ENCODE measurements around the gene ZNF142.

The ZNF142 gene

GRCh38 chr2:218659258-218659987, at the start of gene ZNF142, which contains the start of gene BCS1L:
TSS of gene ZNF142 (minus strand) at chr2:218659623. CDS start at chr2:218656429, 3,194 bp downstream.
TSS of gene BCS1L (plus strand) at chr2:218659683. CDS start at chr2:218660988, 1,305 bp downstream.
- peak; percentile 95 for DNase-seq (ENCODE audit: low read depth, low spot score)

DNA sequence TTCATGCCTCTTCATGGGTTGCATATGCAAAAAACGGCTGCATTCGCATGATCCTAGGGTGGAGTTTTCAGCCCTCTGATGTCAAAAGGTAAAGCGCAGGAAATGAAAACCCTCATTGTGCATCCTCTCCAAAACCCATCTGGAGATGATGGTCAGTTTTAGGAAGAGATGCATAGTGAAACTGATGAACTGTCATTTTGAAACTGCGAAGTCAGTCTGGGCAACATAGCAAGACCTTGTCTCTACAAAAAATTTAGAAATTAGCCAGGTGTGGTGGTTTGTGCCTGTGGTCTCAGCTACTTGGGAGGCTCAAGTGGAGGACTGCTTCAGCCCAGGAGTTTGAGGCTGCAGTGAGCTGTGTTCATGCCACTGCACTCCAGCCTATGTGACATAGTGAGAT, 48.7 kb upstream of the ZNF142 start:
- DNase-seq (ENCODE audit: low read depth, low spot score): no peak

DNA sequence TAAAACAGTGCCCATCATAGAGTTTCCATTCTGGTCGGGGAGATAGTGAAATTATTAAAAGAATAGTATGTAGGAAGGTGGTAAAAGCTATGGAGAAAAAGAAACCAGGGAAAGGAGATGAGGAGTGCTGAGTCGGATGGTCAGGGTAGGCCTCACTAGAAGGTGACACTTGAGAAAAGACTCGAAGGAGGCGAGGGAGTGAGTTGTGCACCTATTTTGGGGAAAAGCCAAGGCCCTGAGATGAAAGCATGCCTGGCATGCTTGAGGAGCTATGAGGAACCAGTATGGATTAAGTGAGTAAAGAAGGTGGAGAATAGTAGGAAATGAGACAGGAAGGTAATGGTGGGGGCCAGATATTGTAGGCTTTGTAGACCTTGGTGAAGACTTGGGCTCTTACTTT, 43.9 kb upstream of the ZNF142 start:
- no peak for DNase-seq (ENCODE audit: low read depth, low spot score)

DNA sequence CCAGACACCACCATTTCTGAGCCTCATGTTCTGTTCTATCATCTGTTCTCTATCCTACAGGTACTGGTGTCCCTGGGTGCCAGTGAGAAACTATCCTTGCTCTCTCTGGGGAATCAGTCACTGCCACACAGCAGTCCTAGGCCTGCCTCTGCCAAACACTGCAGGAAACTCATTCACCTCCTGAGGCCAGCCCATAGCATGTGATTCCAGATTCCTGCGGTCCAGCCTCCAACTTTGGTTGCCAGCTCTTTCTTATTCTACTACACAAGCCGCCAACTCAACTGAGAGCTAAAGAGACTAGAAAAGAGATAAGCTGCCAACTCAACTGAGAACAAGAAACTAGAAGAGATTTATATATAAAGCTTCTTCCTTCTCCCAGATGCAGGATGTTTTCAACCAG, 42.4 kb upstream of the ZNF142 start:
- DNase-seq (ENCODE audit: low read depth, low spot score): peak; percentile 38

GRCh38 chr2:218698885-218699284, 39.5 kb upstream of the ZNF142 start:
- DNase-seq (ENCODE audit: low read depth, low spot score): no peak

DNA sequence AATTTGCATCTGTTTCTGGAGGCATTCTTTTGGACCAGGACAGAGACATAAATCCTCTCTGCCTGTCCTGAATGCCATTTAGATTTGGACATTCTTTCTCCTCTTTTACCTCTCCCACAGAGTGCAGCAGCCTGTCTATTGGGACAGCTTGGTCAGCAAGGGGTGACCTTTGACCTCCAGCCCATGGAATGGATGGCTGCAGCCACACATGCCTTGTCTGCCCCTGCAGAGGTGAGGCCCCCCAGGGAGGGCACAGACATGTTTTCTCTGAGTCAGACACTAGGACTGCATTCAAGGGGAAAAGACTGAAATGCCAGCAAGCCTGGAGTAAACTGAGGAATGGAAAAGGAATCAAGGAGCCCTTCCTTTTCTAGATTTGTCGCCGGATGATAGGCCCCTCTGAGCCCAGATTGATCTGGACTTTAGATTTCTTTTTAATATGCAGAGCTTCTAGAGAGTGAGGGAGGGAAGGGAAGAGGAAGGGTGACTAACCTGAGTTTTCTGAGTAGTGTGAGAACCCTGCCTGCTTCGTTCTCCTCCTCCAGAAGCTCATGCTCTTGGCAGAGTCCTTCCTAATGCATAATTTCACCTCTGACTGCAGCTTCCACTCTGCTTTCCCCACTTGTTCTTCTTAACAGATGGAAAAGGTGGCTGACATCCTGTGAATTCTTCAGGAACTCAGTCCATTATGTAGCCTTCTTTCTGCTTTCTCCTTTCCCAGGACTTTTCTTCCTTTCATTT, 35.2 kb upstream of the ZNF142 start:
- DNase-seq (ENCODE audit: low read depth, low spot score): peak; percentile 35

DNA sequence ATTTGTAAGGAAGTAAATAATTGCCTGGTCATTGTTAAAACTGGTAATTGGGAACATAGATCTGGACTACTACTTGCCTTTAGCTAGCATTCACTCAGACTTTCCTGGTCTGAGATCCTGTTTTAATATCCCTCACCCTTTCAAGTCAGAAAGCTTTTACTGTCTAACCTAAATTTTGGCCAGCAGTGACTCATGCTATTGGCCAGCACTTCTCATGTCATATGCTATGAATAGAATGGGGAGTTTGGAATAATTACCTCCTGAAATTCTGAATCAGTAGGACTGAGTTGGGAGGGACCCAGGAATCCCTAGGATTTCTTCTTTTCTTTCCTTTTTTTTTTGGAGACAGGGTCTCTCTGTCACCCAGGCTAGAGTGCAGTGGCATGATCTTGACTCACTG, 31.8 kb upstream of the ZNF142 start:
- peak; percentile 52 for DNase-seq (ENCODE audit: low read depth, low spot score)

GRCh38 chr2:218687400-218688060, 28.1 kb upstream of the ZNF142 start:
- DNase-seq (ENCODE audit: low read depth, low spot score): peak; percentile 87

GRCh38 chr2:218680061-218680460, 20.6 kb upstream of the ZNF142 start:
- no peak for DNase-seq (ENCODE audit: low read depth, low spot score)

DNA sequence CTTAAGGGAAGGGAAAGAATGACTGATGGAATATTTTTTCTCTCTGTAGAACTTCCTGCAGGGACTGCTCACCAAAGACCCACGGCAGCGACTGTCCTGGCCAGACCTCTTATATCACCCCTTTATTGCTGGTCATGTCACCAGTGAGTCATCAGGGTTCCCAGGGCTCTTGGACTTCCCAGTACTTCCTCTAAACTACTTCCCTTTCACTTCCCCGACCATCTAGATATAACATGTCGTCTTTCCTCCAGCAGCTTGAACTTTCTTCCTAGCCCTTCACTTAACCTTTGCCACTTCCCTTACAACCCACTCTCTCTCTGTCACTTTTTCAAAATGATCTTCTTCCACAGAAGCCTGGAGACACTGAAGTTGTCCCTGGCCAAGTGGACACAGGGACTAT, 19.7 kb upstream of the ZNF142 start:
- no peak for DNase-seq (ENCODE audit: low read depth, low spot score)

DNA sequence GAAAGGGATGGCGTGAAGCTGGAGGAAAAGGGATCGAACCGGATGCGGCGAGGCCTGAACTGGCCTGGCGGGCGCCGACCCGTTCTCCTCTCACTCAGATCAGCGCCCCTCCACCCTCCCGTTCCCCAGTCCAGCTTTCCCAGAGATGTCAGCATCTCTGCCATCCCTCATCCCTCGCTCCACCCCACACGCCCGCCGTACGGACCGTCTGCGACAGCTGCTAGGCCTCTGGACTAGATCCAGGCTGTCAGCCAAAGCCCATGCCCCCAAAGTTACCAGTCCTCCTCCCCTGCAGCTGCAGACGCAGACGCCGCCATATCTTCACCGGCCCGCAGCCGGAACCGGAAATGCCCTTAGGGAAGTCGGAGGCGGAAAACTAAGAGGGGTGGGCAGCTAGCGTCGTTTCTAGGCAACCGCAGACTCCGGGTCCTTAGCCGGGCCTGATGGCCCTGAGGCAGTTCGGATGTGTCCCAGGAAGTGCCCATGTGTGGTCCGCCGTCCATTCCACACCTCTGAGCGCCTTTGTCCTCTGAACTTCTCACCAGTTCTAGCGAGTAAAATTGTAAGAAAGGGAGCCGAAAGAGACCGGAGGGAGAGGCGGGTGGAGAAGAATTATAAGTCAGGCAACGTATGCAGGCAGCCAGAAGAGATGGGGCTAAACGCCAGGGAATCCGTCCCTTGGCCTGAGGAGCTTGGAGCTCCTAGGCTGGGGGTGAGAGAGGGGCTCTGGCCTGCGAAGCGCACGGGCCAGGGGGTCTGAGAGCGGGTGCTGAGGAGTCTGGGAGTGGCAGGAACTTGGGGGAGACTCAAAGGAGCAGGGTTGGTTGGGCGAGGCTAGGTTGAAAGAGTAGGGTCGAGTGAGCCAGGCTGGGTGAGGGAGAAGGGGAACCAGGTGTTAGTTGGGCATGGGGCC, 12.5 kb upstream of the ZNF142 start, which contains the start of the genes RNF25 and STK36:
TSS of gene RNF25 (minus strand) at position 349 of the 913 bp plus-strand sequence. CDS start at position 317, 32 bp downstream.
TSS of gene STK36 (plus strand) at position 433 of the 913 bp plus-strand sequence. CDS start 744 bp downstream, outside the sequence.
- DNase-seq (ENCODE audit: low read depth, low spot score): peak; percentile 96

GRCh38 chr2:218671097-218671653, 11.8 kb upstream of the ZNF142 start:
- DNase-seq (ENCODE audit: low read depth, low spot score): no peak

- no peak for DNase-seq (ENCODE audit: low read depth, low spot score)
Measured at GRCh38 chr2:218664653-218665052, 5.2 kb upstream of the ZNF142 start.

DNA sequence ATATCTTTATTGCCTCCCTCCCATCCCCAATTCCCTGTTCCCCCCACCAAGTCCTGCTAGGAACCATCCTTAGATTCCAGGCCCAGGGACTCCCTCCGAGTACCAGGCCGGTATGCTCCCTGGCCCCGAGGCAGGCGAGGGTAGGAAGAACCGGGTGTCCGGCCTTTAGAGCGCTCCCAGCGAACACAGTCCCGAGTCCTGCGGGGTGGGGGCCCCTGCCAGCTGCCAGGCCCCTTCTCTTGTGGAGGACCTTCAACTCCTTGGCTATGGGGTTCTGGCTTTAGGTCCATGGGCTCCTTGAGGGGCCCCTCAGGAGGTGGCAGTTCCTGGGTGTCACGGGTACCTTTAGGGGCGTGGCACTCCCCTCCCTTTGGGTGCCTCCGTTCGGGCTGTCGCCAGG, 4.5 kb upstream of the ZNF142 start:
- no peak for DNase-seq (ENCODE audit: low read depth, low spot score)

DNA sequence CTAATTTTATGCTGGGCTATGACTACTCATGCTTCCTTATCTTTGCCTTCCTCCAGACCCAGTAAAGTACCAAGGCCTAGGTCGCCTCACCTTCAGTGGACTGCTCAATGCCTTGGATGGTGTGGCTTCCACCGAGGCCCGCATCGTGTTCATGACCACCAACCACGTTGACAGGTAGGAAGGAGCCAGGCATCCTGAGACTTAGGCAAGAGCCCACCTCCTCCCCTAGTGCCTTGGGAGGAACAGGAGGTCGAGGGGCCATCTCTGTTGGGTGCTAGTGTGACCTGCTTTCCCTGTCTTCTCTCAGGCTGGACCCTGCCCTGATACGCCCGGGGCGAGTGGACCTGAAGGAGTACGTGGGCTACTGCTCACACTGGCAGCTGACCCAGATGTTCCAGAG, 3.4 kb upstream of the ZNF142 start:
- no peak for DNase-seq (ENCODE audit: low read depth, low spot score)

GRCh38 chr2:218662377-218662776, 3.0 kb upstream of the ZNF142 start:
- no peak for DNase-seq (ENCODE audit: low read depth, low spot score)

DNA sequence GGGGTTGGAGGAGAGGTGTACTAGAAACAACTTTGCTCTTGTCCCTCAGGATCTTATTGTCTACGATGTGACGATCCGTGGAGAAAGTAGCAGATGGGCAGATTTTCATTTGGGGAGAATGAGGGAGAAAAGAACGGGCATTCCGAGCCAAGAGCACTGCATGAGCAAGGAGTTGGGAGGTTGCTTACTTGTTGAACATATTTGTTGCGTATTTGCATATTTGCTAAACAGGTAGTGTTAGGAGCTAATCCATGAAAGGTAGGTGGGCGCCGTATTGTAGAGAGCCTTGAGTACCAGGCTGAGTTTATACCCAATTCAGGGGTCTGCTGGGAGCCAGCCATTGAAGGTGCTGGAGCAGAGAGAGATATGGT, 550 bp upstream of the ZNF142 start:
- DNase-seq (ENCODE audit: low read depth, low spot score): no peak

DNA sequence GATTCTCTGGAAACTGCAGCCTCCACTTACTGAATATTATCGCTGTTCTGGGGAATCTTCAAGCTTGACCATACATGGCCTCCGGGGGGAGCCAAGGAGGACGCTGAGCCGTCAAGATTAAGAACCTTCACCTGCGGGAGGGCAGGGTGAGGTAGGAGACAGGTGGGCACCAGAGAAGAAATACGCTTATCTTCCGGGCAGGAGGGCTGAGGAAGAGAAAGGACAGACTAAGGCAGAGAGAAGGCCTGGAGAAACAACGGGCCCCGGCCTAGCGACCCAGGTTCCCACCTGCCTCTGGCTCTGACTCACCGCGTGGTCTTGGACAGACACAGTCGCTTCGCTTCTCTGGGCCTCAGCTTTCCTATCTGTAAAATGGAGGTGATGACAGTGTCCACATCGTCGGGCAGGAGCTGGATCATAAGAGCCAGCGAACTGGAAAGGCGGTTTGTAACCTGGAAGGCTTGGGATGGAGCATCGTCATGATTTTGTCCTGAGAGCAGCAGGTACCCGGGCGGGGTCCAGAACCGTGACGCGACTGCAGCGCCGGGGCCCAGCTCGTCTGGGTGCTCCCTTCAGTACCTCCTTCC, 659 bp downstream of the ZNF142 start:
- DNase-seq (ENCODE audit: low read depth, low spot score): peak; percentile 69

GRCh38 chr2:218655751-218656150, 3.7 kb downstream of the ZNF142 start:
- no peak for DNase-seq (ENCODE audit: low read depth, low spot score)

DNA sequence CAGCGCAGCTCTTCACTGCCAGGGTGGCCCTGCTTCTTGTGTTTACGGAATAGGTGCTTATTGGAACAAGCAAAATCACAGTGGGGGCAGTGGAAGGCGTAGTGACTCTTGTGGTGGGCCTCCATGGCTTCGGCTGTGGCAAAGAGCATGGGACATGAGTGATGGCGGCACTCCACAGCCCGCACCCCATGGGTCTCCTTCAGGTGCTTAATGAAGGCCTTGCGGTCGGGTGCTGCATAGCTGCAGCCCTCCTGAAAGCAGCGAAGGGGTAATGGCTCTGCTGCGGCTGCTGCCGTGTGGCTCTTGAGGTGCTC, 10.7 kb downstream of the ZNF142 start:
- DNase-seq (ENCODE audit: low read depth, low spot score): no peak

Measured in astrocyte of the hippocampus (primary cell).